ENCODE data around the gene CHADL.

Gene CHADL

DNA sequence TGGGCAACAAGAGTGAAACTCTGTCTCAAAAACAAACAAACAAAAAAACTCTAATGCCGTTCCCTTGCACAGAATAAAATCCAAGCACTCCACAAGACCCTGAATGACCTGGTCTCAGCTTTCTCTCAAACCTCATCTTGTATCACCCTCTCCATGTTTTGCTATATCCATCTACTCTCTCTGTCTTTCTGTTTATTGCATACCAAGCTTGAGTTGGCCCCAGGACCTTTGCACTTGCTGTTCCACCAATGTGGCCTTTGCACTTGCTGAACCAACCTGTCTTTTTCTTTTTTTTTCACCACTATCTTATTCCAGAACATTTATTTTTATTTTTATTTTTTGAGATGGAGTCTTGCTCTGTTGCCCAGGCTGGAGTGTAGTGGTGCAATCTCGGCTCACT is 37.6 kb downstream of the CHADL start:
- TF ChIP-seq RARB (CRISPR knock-in tag; IDR thresholded peaks at IDR 0.05) (no peak), ZC3H10 (CRISPR knock-in tag; IDR thresholded peaks at IDR 0.05) (no peak), ISL1 (CRISPR knock-in tag; IDR thresholded peaks at IDR 0.05) (no peak), SNAI2 (CRISPR knock-in tag; IDR thresholded peaks at IDR 0.05) (no peak), ZNF8 (CRISPR knock-in tag; IDR thresholded peaks at IDR 0.05) (no peak), CSDC2 (CRISPR knock-in tag; IDR thresholded peaks at IDR 0.05) (no peak), ZNF70 (CRISPR knock-in tag; IDR thresholded peaks at IDR 0.05) (no peak), GLIS3 (CRISPR knock-in tag; IDR thresholded peaks at IDR 0.05) (no peak), BACH2 (CRISPR knock-in tag; IDR thresholded peaks at IDR 0.05; ENCODE audit: borderline replicate concordance) (no peak), ZFP3 (CRISPR knock-in tag; IDR thresholded peaks at IDR 0.05) (no peak), TCF4 (CRISPR knock-in tag; IDR thresholded peaks at IDR 0.05; ENCODE audit: borderline replicate concordance) (no peak), TOX (CRISPR knock-in tag; IDR thresholded peaks at IDR 0.05; ENCODE audit: borderline replicate concordance) (no peak)
- TF ChIP-seq, protein P1, sequence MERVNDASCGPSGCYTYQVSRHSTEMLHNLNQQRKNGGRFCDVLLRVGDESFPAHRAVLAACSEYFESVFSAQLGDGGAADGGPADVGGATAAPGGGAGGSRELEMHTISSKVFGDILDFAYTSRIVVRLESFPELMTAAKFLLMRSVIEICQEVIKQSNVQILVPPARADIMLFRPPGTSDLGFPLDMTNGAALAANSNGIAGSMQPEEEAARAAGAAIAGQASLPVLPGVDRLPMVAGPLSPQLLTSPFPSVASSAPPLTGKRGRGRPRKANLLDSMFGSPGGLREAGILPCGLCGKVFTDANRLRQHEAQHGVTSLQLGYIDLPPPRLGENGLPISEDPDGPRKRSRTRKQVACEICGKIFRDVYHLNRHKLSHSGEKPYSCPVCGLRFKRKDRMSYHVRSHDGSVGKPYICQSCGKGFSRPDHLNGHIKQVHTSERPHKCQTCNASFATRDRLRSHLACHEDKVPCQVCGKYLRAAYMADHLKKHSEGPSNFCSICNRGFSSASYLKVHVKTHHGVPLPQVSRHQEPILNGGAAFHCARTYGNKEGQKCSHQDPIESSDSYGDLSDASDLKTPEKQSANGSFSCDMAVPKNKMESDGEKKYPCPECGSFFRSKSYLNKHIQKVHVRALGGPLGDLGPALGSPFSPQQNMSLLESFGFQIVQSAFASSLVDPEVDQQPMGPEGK (CRISPR knock-in tag; IDR thresholded peaks at IDR 0.05; ENCODE audit: borderline replicate concordance): no peak
- TF ChIP-seq, protein P2, sequence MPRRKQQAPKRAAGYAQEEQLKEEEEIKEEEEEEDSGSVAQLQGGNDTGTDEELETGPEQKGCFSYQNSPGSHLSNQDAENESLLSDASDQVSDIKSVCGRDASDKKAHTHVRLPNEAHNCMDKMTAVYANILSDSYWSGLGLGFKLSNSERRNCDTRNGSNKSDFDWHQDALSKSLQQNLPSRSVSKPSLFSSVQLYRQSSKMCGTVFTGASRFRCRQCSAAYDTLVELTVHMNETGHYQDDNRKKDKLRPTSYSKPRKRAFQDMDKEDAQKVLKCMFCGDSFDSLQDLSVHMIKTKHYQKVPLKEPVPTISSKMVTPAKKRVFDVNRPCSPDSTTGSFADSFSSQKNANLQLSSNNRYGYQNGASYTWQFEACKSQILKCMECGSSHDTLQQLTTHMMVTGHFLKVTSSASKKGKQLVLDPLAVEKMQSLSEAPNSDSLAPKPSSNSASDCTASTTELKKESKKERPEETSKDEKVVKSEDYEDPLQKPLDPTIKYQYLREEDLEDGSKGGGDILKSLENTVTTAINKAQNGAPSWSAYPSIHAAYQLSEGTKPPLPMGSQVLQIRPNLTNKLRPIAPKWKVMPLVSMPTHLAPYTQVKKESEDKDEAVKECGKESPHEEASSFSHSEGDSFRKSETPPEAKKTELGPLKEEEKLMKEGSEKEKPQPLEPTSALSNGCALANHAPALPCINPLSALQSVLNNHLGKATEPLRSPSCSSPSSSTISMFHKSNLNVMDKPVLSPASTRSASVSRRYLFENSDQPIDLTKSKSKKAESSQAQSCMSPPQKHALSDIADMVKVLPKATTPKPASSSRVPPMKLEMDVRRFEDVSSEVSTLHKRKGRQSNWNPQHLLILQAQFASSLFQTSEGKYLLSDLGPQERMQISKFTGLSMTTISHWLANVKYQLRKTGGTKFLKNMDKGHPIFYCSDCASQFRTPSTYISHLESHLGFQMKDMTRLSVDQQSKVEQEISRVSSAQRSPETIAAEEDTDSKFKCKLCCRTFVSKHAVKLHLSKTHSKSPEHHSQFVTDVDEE (CRISPR knock-in tag; IDR thresholded peaks at IDR 0.05): no peak
- TF ChIP-seq, protein P3, sequence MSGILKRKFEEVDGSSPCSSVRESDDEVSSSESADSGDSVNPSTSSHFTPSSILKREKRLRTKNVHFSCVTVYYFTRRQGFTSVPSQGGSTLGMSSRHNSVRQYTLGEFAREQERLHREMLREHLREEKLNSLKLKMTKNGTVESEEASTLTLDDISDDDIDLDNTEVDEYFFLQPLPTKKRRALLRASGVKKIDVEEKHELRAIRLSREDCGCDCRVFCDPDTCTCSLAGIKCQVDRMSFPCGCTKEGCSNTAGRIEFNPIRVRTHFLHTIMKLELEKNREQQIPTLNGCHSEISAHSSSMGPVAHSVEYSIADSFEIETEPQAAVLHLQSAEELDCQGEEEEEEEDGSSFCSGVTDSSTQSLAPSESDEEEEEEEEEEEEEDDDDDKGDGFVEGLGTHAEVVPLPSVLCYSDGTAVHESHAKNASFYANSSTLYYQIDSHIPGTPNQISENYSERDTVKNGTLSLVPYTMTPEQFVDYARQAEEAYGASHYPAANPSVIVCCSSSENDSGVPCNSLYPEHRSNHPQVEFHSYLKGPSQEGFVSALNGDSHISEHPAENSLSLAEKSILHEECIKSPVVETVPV (CRISPR knock-in tag; IDR thresholded peaks at IDR 0.05): no peak
- ATAC-seq: no peak

DNA sequence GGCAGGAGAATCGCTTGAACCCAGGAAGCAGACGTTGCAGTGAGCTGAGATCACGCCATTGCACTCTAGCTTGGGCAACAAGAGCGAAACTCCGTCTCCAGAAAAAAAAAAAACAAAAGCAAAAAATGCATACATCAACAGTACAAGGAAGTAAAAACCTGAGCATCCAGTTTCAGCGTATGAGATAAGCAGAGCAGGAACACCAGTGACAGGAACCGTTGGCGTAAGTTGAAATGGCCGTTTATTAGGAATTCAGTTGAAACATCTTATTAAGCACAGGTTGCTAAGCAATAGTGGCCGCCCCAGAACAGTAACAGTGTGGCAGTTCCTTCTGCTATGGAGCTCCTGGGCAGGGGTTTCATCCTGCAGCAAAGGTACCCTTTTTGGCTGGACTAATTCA is 39.6 kb downstream of the CHADL start:
- TF ChIP-seq ESRRG (CRISPR knock-in tag; IDR thresholded peaks at IDR 0.05) (no peak), ZFP30 (CRISPR knock-in tag; IDR thresholded peaks at IDR 0.05) (no peak), CSDC2 (CRISPR knock-in tag; IDR thresholded peaks at IDR 0.05) (no peak), TOX (CRISPR knock-in tag; IDR thresholded peaks at IDR 0.05; ENCODE audit: borderline replicate concordance) (no peak), ARNTL (CRISPR knock-in tag; IDR thresholded peaks at IDR 0.05; ENCODE audit: borderline replicate concordance, low read depth) (no peak), ISL1 (CRISPR knock-in tag; IDR thresholded peaks at IDR 0.05) (no peak), RARB (CRISPR knock-in tag; IDR thresholded peaks at IDR 0.05) (no peak), SNAI2 (CRISPR knock-in tag; IDR thresholded peaks at IDR 0.05) (no peak), BACH2 (CRISPR knock-in tag; IDR thresholded peaks at IDR 0.05; ENCODE audit: borderline replicate concordance) (no peak)
- TF ChIP-seq, protein P4, sequence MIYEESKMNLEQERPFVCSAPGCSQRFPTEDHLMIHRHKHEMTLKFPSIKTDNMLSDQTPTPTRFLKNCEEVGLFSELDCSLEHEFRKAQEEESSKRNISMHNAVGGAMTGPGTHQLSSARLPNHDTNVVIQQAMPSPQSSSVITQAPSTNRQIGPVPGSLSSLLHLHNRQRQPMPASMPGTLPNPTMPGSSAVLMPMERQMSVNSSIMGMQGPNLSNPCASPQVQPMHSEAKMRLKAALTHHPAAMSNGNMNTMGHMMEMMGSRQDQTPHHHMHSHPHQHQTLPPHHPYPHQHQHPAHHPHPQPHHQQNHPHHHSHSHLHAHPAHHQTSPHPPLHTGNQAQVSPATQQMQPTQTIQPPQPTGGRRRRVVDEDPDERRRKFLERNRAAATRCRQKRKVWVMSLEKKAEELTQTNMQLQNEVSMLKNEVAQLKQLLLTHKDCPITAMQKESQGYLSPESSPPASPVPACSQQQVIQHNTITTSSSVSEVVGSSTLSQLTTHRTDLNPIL (CRISPR knock-in tag; IDR thresholded peaks at IDR 0.05; ENCODE audit: low read depth): no peak
- TF ChIP-seq, protein P2 (CRISPR knock-in tag; IDR thresholded peaks at IDR 0.05): no peak
- TF ChIP-seq, protein P5, sequence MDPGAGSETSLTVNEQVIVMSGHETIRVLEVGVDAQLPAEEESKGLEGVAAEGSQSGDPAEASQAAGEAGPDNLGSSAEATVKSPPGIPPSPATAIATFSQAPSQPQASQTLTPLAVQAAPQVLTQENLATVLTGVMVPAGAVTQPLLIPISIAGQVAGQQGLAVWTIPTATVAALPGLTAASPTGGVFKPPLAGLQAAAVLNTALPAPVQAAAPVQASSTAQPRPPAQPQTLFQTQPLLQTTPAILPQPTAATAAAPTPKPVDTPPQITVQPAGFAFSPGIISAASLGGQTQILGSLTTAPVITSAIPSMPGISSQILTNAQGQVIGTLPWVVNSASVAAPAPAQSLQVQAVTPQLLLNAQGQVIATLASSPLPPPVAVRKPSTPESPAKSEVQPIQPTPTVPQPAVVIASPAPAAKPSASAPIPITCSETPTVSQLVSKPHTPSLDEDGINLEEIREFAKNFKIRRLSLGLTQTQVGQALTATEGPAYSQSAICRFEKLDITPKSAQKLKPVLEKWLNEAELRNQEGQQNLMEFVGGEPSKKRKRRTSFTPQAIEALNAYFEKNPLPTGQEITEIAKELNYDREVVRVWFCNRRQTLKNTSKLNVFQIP (CRISPR knock-in tag; IDR thresholded peaks at IDR 0.05; ENCODE audit: borderline replicate concordance, low read depth): no peak
- ATAC-seq: no peak
